Right lung (tissue), 5 donors: ENCODE measurements around the gene XPR1. TPM values are rescaled to one million over a fixed set of nuclear protein-coding genes. Genes with fewer than 3 reads are reported as not detected.
"Not testable (repeated sequence)": the region's sequence is repeated elsewhere in the genome, so short reads cannot be mapped to it uniquely, and the experiment has no call there.

Experiments
- DNase-seq, 2 donors: peaks; one replicate each; pipeline ENCODE4 v3.0.0-alpha.2; 2013
- polyA plus RNA-seq, 5 donors: library from polyadenylated mRNA; unstranded; fragments of 120-200 nt; gene quantifications; one replicate each; pipeline versions ENCODE4 v1.2.1 to v1.2.3, GENCODE V29; 2013; ENCODE audit warnings: inconsistent platforms in 1 of 5, low replicate concordance in 1 of 5; ENCODE audit not compliant: insufficient read length in 5 of 5, insufficient read depth in 1 of 5

The XPR1 gene
- polyA plus RNA-seq, 5 donors: 18.8 to 32.2 (median 28.6) TPM

DNA sequence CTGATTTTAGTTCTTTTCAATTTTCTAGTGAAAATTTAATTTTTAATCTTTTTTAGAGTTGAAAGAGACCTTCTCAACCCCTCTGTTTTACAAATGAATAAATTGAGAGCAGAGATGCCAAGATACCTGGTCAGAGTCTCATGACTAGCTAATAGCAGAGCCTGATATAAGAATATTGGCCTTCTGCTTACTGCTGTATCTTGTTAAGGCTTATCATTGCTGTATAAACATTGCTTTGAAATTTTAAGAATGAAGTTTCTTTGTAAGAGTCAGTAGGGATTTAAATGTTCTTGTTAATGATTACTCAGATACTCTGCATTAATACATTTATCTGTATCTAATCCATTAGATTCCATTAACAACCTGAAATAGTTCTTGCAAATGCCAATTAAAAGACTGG lies 9.8 kb downstream of the XPR1 start:
- DNase-seq: no peak

DNA sequence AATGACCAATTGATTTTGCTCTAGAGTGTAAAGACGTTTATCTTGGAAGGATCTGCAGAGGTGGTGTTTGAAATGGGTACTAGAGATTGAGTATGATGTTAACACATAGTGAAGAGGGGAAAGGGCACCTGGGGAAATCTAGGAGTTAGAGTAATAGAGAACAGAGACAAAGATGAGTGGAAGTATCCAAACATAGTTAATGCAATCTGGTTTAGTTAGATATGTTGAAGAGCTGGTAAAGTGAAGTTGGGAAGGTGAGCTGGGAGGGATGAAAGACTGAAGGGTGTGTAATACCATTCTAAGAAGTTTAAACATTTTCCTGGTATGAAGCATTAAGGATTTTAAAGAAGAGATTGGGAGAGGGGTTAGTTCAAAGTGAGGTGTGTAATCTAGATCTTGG lies 11.0 kb downstream of the XPR1 start:
- no peak for DNase-seq

DNA sequence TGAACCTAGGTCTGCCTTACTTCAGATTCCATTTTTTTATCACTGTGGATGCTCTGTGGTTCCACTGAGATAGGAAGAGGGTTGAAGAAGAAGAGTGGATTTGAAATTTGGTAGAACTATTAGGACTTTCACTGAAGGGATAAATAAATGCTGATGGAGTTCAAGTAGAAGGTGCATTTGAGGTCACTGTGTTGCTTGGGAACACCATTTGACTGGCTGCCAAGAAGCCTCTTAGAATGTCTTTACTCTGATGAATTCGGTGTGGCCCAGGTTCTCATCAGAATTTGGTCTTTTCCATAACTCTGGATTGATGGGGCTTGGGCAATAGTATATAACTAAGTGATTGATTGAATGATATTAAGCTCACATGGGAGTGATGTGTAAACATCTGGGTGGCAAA lies 11.9 kb downstream of the XPR1 start:
- DNase-seq: no peak

DNA sequence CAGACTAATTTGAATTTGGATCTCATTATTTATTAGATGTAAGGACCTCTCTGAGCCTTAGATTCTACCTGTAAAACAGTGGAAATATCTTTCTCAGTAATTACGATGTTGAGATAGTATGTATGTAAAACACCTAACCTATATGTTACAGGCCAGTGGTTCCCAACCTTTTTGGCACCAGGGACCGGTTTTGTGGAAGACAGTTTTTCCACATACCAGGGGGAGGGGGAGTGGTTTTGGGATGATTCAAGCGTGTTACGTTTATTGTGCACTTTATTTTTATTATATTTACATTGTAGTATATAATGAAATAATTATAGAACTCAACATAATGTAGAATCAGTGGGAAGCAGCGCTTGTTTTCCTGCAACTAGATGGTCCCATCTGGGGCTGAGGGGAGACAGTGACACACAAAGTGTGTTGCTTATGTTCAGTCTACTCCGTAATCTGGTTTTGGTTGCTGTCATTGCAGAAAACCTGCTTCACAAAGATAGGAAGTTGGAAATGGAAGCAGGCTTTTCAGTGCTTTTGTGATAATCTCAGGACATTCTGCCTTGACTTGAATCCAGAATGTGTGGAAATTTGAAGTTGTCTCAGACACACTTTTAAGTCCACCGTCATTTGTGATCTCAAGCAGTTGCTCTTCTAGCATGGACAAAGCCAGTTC lies 12.8 kb downstream of the XPR1 start:
- DNase-seq: no peak

DNA sequence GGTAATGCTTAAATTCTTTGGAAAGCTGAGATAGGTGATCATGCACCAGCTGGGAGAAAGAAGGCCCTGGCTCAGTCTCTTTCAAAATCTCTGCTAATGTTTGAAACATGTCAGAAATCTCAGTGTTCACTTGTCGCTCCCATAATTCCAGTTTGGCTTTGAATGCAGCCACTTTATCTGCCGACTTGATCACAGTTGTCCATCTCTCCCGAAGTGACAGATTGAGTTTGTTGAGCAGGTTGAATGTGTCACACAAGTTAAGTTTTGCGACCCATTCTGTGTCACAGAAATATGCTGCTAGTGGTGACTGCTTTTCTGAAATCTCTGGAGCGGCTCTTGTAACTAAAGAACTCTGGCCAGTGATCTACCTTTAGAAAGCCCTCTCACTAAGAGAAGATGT lies 13.4 kb downstream of the XPR1 start:
- DNase-seq: not testable (repeated sequence)

DNA sequence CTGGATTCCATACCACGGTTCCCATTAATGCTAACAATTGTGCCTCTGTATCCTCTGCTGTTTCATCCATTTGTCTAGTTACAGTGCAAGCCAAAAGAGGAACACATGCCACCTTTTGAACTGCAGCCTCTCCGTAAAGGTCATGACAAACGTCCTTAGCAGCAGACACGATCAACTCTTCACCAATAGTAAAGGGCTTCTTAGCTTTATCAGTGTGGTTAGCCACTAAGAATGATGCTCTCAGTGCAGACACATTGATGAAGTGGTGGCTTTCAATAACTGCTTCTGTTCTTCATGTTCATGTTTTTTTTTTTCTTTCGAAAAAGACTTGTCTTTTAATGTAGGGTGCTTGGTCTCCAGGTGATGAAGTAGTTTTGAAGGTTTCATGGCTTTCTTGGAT lies 14.3 kb downstream of the XPR1 start:
- DNase-seq: no peak

DNA sequence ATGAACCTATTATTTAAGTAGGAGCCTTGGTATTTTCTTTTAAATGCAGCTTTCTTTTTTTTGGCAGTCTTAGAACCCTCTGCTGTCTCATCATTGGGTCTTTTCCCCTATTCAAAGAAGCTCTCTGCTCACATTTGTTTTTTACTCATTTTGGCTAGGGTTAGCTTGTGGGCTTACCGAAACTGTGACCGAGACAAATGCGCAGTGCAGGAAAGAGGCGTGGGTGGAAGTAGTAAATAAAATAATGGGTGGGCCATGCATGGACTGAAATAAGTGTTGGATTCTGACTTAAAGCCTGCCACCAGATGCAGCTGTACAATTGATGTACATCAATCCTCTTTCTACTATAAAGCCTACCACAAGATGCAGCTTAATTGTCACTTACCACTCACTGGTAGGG lies 14.7 kb downstream of the XPR1 start:
- no peak for DNase-seq

DNA sequence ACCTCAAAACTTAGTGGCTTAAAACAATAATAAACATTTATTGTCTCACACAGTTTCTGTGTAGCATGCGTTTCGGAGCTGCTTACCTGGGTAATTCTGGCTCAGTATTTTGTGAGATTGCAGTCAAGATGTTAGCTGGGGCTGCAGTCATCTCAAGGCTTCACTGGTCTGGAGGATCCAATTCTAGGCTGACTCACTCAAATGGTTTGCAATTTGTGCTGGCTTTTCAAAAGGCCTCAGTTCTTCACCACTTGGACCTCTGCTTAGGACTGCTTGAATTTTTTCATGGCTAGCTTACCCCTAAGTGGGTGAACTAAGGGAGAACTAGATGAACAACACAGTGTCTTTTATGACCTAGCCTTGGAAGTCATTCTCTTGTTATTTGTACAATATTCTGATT lies 21.0 kb downstream of the XPR1 start:
- no peak for DNase-seq

DNA sequence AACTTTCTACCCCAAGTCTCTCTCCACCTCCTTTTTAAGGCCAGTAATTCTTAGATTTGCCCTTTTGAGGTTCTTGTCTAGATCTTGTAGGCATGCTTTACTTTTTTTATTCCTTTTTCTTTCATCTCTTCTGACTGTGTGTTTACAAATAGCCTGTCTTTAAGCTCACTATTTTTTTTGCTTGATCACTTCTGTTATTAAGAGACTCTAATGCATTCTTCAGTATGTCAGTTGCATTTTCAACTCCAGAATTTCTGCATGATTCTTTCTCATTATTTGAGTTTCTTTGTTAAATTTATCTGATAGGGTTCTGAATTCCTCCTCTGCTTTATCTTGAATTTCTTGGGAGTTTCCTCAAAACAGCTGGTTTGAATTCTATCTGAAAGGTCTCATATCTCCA lies 30.9 kb downstream of the XPR1 start:
- DNase-seq: no peak

DNA sequence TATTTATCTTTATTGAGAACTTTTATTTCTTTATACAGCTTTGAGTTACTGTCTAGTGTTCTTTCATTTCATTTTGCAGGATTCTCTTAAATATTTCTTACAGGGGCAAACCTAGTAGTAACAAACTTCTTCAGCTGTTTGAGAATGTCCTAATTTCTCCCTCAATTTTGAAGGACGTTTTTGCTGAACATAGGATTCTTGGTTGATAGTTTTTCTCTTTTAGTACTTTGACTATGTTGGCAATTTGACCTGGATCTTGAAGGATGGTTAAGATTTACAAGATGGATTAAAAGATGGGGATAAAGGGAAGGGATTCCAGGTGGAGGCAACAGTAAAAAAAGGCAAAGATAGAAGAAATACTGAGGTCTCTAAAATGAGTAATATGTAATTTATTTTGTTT lies 38.9 kb downstream of the XPR1 start:
- DNase-seq: no peak

DNA sequence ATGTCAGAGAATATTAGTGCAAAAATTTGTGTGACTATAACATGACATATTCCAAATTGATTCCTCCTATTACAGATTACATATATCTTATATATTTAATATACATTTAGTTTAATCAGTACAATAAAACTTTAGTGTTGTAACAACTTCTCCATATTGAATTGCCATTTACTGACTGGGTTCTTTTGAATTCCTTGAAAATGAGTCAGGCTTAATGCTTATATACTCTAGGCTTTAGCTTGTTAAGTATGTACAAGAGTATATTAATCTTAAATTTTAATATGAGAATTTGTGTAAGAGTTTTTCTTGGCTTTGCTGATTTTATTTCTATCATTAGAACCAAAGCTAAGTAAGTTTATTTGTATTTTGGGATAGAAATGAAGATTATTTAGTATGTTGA lies 40.3 kb downstream of the XPR1 start:
- no peak for DNase-seq

DNA sequence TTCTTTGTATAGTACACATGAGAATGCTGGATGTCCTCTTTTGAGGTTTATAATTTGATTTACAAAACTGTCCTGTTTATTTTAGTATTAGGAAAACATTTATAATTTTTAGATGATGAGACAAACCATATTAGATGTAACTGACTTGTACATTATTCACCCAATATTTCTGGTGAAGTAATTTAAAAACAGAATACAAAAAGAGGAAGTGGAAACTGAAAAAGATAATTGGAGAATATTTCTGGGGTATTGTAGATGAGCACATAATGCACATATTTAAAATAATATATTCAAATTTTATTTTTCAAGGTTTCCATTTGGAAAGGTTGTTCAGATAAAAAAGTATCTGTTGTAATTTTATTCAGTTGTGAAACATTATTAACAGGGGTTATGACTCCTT lies 40.7 kb downstream of the XPR1 start:
- no peak for DNase-seq

DNA sequence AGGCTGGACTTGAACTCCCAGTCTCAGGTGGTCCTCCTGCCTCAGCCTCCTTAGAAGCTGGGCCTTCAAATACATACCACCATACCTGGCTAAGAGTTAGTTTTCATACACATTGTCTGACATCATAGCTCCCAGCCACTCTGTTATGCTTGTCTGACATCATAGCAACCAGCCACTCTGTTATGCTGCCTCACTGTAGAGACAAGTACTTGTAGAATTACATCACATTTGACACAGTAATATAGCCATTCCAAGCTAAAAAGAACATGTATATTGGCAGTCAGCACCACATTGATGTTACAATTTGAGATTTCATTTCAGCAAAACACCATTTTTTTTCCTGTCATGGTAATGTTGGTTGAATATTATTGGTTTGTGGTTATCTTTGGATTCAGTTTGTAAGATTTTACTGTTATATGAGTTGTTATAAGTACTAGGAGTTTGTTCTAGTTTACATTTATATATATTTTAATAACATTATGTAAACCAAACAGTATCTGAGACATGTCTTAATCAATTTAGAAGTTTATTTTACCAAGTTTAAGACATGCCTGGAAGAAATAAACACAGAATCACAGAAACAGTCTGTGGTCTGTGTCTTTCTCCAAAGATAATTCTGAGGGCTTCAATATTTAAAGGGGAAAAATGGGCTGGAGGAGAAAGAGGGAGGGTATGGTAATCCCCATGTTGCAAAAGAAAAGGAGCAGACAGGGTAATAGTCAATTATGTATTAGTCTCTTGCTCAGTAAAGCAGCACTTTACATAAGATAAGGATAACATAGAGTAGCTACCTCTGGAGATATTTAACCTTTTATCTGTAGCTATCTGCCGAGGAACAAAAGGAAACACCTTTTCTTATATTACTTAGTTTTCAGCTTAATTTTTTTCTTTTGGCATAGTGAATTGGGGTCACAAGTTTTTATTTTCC lies 43.0 kb downstream of the XPR1 start:
- no peak for DNase-seq

DNA sequence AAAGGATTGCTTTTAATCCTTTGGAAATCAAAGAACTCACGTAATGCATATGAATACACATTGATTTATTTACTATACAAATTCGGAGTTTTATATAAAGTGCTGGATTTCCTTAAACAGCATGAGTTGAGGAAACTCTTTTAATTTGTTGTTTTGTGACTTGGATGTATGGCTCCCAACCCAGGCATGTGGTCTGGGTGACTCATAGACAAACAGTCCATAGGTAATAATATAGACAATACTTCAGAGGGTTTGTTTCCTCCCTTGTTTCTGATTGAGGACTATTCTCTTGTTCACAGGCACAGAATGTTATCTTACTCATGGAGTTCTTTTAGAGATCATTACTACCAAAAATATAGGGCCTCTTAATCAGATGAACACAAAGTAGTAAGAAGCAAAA lies 43.8 kb downstream of the XPR1 start:
- no peak for DNase-seq

DNA sequence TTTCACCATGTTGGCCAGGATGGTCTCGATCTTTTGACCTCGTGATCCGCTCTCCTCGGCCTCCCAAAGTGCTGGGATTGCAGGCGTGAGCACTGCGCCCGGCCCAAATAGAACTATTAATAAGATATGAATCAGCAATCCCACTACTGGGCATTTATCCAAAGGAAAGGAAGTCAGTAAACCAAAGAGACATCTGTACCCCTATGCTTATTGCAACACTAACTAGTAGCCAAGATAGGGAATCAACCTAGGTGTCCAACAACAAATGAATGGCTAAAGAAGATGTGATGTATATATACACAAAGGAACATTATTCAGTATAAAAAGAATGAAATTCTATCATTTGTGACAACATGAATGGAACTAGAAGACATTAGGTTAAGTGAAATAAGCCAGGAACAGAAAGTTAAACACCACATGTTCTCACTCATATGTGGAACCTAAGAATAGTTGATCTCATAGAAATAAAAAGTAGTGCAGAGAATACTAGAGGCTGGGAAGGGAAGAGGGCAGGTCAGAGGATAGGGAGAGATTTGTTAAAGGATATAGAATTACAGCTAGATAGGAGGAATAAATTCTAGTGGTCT lies 48.8 kb downstream of the XPR1 start:
- DNase-seq: no peak

DNA sequence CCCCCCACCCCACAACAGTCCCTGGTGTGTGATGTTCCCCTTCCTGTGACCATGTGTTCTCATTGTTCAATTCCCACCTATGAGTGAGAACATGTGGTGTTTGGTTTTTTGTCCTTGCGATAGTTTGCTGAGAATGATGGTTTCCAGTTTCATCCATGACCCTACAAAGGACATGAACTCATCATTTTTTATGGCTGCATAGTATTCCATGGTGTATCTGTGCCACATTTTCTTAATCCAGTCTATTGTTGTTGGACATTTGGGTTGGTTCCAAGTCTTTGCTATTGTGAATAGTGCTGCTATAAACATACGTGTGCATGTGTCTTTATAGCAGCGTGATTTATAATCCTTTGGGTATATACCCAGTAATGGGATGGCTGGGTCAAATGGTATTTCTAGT lies 51.3 kb downstream of the XPR1 start:
- DNase-seq: not testable (repeated sequence)

DNA sequence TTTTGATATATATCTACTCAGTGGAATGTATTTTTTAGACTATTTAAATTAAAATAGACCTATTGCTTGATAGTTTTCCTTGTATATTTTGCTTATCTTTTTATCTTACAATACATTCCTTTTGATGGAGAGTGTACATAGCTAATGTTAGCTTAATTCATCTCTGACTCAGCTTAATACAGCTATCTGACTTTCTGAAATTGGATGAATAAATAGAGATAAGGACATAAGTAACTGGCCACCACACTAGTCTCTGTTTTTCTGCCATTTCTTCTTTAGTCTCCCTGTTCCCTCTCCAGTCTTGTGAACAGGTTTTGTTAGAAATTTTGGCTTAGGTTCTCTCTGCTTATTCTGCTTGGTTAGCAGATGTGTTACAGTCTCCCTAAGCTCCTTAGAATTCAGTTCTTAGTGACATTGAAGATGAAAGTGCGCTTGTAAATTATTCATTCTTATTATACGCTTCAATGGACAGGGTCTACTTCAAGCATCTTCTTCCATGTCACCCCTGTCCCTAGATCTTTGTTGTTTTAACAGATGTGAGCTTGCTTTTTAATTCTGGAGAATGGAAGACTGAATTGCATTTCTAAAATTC lies 59.6 kb downstream of the XPR1 start:
- no peak for DNase-seq

DNA sequence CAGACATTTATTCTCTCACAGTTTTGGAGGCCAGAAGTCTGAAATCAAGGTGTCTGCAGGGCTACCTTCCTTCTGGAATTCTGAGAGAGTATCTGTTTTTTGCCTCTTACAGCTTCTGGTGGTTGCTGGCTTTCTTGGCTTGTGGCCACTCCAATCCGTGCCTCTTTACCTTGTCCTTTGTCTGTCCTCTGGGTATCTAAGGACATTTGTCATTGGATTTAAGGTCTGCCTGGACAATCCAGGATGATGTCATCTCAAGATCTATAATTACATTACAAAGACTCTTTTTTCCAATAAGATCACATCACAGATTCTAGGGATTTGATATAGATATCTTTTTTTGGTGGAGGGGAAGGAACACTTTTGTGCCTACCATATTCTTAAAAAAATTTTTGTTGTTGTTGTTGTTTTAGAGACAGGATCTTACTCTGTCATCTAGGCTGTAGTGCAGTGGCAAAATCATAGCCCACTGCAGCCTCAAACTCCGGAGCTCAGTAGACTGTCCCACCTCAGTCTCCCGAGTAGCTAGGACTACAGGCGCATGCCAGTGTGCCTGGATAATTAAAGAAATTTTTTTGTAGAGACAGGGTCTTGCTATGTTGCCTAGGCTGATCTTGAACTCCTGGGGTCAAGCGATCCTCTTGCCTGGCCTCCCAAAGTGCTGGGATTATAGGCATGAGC lies 61.9 kb downstream of the XPR1 start:
- DNase-seq: no peak

DNA sequence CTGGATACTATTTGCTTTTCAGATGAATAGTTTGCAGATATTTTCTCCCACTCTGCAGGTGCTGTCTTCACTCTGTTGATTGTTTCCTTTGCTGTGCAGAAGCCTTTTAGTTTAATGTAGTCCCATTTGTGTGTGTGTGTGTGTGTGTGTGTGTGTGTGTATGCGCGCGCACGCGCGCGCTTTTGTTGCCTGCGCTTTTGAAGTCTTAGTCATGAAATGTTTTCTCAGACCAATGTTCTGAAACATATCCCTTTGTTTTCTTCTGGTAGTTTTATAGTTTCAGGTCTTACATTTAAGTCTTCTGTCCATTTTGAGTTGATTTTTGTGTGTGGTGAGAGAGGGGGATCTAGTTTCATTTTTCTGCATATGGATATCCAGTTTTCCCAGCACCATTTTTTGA lies 63.5 kb downstream of the XPR1 start:
- no peak for DNase-seq

DNA sequence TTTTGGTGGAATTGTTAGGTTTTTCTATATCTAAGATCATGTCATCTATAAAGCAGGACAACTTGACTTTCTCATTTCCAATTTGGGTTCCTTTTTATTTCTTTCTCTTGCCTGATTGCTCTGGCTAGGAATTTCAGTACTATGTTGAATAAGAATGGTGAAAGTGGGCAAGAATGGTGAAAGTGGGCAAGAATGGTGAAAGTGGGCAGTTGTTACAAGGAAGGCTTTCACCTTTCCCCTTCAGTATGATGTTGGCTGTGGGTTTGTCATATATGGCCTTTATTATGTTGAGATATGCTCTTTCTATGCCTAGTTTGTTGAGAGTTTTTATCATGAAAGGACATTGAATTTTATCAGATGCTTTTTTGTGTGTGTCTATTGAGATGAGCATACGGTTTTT lies 64.5 kb downstream of the XPR1 start:
- DNase-seq: no peak

DNA sequence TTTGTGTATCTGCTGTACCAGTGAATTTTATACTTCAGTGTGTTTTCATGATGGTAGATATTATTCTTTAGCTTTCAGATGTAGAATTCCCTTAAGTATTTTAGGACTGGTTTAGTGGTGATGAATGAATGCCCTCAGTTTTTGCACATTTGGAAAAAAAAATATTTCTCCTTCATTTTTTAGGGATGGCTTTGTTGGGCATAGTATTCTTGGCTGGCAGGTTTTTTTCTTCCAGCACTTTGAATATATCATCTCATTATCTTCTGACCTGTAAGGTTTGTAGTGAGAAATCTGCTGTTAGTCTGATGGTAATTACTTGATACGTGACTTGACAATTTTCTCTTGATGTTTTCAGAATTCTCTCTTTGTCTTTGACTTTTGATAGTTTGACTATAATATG lies 66.8 kb downstream of the XPR1 start:
- DNase-seq: no peak

DNA sequence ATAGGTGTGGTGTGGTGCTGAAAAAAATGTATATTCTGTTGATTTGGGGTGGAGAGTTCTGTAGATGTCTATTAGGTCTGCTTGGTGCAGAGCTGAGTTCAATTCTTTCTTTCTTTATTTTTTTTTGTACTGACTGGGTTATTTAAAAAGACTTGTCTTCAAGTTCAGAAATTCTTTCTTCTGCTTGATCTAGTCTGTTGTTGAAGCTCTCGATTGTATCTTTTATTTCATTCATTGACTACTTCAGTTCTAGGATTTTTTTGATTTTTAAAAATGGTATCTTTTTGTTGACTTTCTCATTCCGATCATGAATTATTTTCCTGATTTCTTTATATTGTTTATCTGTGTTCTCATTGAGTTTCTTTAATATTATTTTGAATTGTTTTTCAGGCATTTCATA lies 70.6 kb downstream of the XPR1 start:
- not testable (repeated sequence) for DNase-seq
